ENCODE results near the gene NELFB. TPM values are rescaled to one million over a fixed set of nuclear protein-coding genes. Genes with fewer than 3 reads are reported as not detected.

The NELFB gene
- total and polyA plus RNA-seq, 2 donors (not counting 1 experiment from before 2014, with no cell fraction given), result 53.7 to 55.8 TPM

DNA sequence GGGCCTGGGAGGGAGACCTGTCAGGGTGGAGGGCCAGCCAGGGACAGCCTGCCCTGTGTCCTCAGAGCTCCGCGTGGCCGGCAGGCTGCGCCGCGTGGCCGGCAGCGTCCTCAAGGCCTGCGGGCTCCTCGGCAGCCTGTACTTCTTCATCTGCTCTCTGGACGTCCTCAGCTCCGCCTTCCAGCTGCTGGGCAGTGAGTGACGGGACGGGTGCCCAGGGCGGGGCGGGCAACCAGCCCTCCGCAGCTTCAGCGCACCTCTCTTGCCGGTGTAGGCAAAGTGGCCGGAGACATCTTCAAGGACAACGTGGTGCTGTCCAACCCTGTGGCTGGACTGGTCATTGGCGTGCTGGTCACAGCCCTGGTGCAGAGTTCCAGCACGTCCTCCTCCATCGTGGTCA lies 22.6 kb upstream of the NELFB start:
- peaks cover under 1% of the 10 kb centered on the region for H4K20me1 ChIP-seq (ENCODE audit: control insufficient read depth, insufficient read depth, low read length, poor library complexity, severe bottlenecking)
- H3K36me3 ChIP-seq (replicated peaks in 1 of 2; ENCODE audit: control extremely low read depth in 1 of 2, control insufficient read depth in 1 of 2, extremely low read depth in 1 of 2, insufficient read depth in 2 of 2, low read length in 1 of 2), result no peaks in the 10 kb centered on the region
- peaks cover 26% of the 10 kb centered on the region for H3K4me1 Mint-ChIP-seq
- peaks cover 0 to 30% (median 2%) of the 10 kb centered on the region in 4 experiments for H3K27me3 ChIP-seq (replicated peaks in 1 of 4; ENCODE audit: control extremely low read depth in 1 of 4, control insufficient read depth in 3 of 4, insufficient read depth in 4 of 4, low read length in 3 of 4)
- H3K4me1 ChIP-seq (ENCODE audit: control insufficient read depth in 2 of 2, insufficient read depth in 2 of 2, low read length in 2 of 2), result peaks cover 31 to 37% of the 10 kb centered on the region in 2 donors
- intact Hi-C loops (cut with micrococcal nuclease), result no loop called here
- no peak overlapping the region for H3K4me3 Mint-ChIP-seq
- H3K9me3 ChIP-seq (ENCODE audit: control extremely low read depth in 1 of 3, control insufficient read depth in 2 of 3, insufficient read depth in 1 of 3, low read length in 2 of 3), result peaks cover 0 to 3% (median 0%) of the 10 kb centered on the region in 3 donors
- H3K9ac ChIP-seq (ENCODE audit: low read length), result no peak overlapping the region
- ATAC-seq (ENCODE audit: low read depth), result no peak
- H3K4me3 ChIP-seq (ENCODE audit: control extremely low read depth in 1 of 5, extremely low read depth in 1 of 5, insufficient read depth in 1 of 5, low read depth in 2 of 5, low read length in 4 of 5), result no peak overlapping the region
- TF ChIP-seq, protein P1, sequence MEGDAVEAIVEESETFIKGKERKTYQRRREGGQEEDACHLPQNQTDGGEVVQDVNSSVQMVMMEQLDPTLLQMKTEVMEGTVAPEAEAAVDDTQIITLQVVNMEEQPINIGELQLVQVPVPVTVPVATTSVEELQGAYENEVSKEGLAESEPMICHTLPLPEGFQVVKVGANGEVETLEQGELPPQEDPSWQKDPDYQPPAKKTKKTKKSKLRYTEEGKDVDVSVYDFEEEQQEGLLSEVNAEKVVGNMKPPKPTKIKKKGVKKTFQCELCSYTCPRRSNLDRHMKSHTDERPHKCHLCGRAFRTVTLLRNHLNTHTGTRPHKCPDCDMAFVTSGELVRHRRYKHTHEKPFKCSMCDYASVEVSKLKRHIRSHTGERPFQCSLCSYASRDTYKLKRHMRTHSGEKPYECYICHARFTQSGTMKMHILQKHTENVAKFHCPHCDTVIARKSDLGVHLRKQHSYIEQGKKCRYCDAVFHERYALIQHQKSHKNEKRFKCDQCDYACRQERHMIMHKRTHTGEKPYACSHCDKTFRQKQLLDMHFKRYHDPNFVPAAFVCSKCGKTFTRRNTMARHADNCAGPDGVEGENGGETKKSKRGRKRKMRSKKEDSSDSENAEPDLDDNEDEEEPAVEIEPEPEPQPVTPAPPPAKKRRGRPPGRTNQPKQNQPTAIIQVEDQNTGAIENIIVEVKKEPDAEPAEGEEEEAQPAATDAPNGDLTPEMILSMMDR (IDR thresholded peaks at IDR 0.05), result no peak
- no peak for TF ChIP-seq EZH2 (IDR thresholded peaks at IDR 0.05; ENCODE audit: borderline replicate concordance, insufficient read depth, low read depth, low read length, poor library complexity, severe bottlenecking)
- POLR2A ChIA-PET, result no interaction called here
- no peak overlapping the region for H2AFZ ChIP-seq (ENCODE audit: insufficient read depth, low read depth, low read length, poor library complexity, severe bottlenecking)
- peaks cover 9% of the 10 kb centered on the region for H3K79me2 ChIP-seq (ENCODE audit: control insufficient read depth, insufficient read depth, low read length)
- peaks cover 3% of the 10 kb centered on the region for H3K27me3 Mint-ChIP-seq
- H3K27ac ChIP-seq (ENCODE audit: low read length in 2 of 2), result no peak overlapping the region
- H3K9me3 Mint-ChIP-seq (ENCODE audit: insufficient read depth), result no peaks in the 10 kb centered on the region
- CTCF ChIA-PET, result no interaction called here
- WGBS (ENCODE audit: insufficient coverage), result 95% methylated on average over 24 of the region's 24 CpGs
- DNase-seq, result no peak
- H3K27ac Mint-ChIP-seq, result no peak overlapping the region
- H3K4me2 ChIP-seq (replicated peaks; ENCODE audit: low read depth, low read length, poor library complexity, severe bottlenecking), result no peak overlapping the region

DNA sequence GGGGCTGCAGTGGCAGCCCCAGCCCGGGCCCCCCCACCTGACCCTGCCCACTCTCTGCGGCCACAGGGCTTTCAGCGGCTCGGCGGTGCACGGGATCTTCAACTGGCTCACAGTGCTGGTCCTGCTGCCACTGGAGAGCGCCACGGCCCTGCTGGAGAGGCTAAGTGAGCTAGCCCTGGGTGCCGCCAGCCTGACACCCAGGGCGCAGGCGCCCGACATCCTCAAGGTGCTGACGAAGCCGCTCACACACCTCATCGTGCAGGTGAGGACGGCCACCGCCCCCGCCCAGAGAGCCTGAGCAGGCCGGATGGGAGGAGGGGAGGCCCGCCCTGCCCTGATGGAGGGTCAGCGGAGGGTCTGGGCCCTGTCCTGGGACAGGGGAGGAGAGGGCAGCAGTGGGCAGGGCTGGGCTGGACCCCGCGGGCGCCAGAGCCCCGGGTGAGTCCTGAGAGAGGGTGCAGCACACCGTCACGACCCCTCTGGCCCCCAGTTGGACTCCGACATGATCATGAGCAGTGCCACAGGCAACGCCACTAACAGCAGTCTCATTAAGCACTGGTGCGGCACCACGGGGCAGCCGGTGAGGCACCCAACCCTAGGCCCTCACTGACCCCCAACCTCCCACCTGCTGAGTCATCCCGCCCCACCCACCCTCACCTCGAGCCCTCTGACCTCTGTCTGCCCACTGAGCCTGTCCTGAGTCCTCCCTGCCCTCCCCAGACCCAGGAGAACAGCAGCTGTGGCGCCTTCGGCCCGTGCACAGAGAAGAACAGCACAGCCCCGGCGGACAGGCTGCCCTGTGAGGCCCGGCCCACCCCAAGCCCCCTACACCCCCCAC lies 21.8 kb upstream of the NELFB start:
- Histone ChIP-seq H3K79me2 (ENCODE audit: control insufficient read depth, insufficient read depth, low read length) (peaks cover 17% of the 10 kb centered on the region), H3K36me3 (replicated peaks in 1 of 2; ENCODE audit: control extremely low read depth in 1 of 2, control insufficient read depth in 1 of 2, extremely low read depth in 1 of 2, insufficient read depth in 2 of 2, low read length in 1 of 2) (no peaks in the 10 kb centered on the region), H3K9me3 (ENCODE audit: control extremely low read depth in 1 of 3, control insufficient read depth in 2 of 3, insufficient read depth in 1 of 3, low read length in 2 of 3) (peaks cover 0 to 3% (median 0%) of the 10 kb centered on the region in 3 donors), H4K20me1 (ENCODE audit: control insufficient read depth, insufficient read depth, low read length, poor library complexity, severe bottlenecking) (peaks cover 9% of the 10 kb centered on the region), H2AFZ (ENCODE audit: insufficient read depth, low read depth, low read length, poor library complexity, severe bottlenecking) (no peak overlapping the region), H3K4me3 (ENCODE audit: control extremely low read depth in 1 of 5, extremely low read depth in 1 of 5, insufficient read depth in 1 of 5, low read depth in 2 of 5, low read length in 4 of 5) (no peak overlapping the region), H3K4me2 (replicated peaks; ENCODE audit: low read depth, low read length, poor library complexity, severe bottlenecking) (no peak overlapping the region), H3K9ac (ENCODE audit: low read length) (no peak overlapping the region), H3K27ac (ENCODE audit: low read length in 2 of 2) (no peak overlapping the region), H3K27me3 (replicated peaks in 1 of 4; ENCODE audit: control extremely low read depth in 1 of 4, control insufficient read depth in 3 of 4, insufficient read depth in 4 of 4, low read length in 3 of 4) (peaks cover 0 to 26% (median 2%) of the 10 kb centered on the region in 4 experiments), H3K4me1 (ENCODE audit: control insufficient read depth in 2 of 2, insufficient read depth in 2 of 2, low read length in 2 of 2) (peaks cover 30 to 44% of the 10 kb centered on the region in 2 donors)
- CTCF ChIA-PET, result no interaction called here
- TF ChIP-seq, protein P1 (IDR thresholded peaks at IDR 0.05), result no peak
- no peak for TF ChIP-seq EZH2 (IDR thresholded peaks at IDR 0.05; ENCODE audit: borderline replicate concordance, insufficient read depth, low read depth, low read length, poor library complexity, severe bottlenecking)
- H3K27ac Mint-ChIP-seq, result no peak overlapping the region
- H3K27me3 Mint-ChIP-seq, result no peaks in the 10 kb centered on the region
- ATAC-seq (ENCODE audit: low read depth), result no peak
- WGBS (ENCODE audit: insufficient coverage), result 83% methylated on average over 35 of the region's 40 CpGs
- intact Hi-C loops (cut with micrococcal nuclease), result no loop called here
- H3K4me1 Mint-ChIP-seq, result peaks cover 28% of the 10 kb centered on the region
- no peak for DNase-seq
- H3K9me3 Mint-ChIP-seq (ENCODE audit: insufficient read depth), result no peaks in the 10 kb centered on the region
- POLR2A ChIA-PET, result interaction anchor here (0.6 kb wide), 1 partner anchor 501 kb away, joined by 5 read pairs; no protein-coding TSS in a partner anchor
- H3K4me3 Mint-ChIP-seq, result no peak overlapping the region

Data from B cell (primary cell).